T-helper 9 cell (primary cell): Measurements from ENCODE around the gene RASSF3.

ENCODE experiments used
- DNase-seq: peaks from one replicate; pipeline ENCODE4 v3.0.0-alpha.2; 2020

The RASSF3 gene

GRCh38 chr12:64695550-64695949 lies 85.3 kb downstream of the RASSF3 start:
- no peak for DNase-seq

DNA sequence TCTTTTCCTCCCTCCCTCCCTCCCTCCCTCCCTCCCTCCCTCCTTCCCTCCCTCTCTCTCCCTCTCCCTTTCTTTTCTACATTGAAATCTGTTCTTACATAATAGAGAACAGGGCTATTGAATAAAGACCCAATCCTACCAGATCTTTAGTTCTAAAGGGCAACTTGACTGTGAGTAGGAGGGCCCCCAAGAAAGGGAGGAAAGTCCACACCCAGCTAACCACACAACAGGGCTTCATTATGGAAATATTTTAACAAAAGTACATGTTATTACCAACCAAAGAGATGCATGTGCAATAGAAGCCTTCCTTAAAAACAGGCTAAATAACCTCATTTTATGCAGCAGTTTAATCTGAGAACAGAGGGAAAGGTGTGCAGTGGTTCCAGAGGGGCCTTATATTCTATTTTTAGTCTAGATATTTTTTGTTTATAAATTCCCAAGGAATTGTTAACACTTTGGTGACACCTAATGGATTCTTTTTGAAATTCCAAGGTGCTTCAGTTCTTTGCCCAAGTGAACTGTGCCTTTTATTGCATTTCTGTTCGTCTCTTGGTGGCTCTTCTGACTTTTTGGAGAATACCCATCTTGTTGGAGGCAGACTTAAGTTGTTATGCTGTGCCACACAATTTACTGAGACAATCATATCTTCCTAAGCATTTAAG lies 85.9 kb downstream of the RASSF3 start:
- no peak for DNase-seq

DNA sequence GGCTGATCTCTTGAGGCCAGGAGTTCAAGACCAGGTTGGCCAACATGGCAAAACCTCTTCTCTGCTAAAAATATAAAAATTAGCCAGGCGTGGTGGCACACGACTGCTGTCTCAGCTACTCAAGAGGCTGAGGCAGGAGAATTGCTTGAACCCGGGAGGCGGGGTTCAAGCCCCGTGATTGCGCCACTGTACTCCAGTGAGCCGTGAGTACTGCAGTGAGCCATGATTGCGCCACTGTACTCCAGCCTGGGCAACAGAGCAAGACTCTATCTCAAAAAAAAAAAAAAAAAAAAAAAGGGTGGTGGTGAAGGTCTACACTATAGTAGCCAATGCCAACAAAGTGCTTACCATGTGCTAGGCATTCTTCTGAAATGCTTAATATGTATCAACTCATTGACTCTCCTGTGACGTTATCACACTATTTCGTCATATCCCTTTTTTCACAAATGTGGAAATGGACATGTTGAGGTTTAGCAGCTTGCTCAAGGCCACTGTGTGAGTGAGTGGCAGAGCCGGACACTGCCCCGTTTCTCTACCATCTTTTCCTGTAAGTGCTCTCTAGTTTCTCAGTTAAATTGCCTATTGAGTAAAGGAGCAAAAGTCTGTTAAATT lies 89.3 kb downstream of the RASSF3 start:
- DNase-seq, result no peak

DNA sequence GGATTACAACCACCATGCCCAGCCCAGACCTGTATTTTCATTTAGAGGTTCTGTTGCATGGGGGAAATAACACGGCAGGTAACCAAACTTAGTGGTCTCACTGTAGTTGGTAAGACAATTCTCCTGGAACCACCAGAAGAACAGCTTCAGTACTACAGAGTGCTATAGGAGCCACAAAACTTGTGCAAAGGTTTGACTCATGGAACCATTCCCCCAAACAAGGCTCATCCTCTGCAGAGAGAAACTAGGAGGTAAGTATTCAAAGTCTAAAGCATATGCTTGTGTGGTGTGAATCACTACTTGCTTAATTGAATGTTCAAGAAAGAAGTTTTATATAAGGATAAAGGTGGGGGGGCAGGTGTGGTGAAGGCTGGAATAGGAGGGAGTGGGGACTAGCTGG lies 90.2 kb downstream of the RASSF3 start:
- no peak for DNase-seq

DNA sequence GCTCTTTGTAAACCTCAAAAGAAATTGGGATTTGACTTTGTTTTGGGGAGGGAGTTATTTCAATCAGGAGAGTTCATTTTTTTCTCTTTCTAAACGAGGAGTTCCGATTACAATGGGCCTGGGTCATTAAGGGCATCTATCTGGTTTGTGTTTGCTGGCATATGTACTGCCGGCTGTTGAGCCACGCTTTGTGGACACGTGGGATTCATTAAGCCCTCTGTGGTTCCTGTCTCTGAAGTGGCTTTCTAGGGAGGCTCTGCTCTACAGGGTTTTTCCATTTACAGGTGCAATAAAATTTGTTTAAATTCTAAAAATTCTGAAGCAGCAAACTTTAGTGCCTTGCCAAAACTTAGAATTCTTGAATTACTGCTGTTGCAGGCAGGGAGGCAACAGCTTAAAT lies 91.0 kb downstream of the RASSF3 start:
- DNase-seq, result no peak

GRCh38 chr12:64706306-64706705 lies 96.0 kb downstream of the RASSF3 start:
- no peak for DNase-seq

DNA sequence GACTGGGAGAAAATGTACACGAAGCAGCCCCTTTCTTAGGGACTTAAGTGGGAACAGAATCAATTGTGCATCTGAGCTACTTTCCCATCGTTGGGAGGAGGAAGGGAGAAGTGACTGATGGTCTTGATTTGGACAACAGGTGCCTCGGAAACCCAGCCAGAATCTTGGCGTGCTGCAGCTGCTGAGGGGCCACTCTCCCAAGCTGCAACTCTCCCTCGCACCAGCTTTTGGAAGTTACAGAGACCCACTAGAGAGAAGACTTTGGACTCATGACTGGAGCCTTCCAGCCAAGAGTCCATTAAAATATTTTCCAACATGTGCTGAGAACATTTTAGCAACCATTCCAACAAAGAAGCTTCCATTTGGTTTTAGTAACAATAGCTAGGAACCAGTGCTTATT lies 96.6 kb downstream of the RASSF3 start:
- no peak for DNase-seq

- DNase-seq, result no peak
Measured at GRCh38 chr12:64707362-64707761, 97.1 kb downstream of the RASSF3 start.

DNA sequence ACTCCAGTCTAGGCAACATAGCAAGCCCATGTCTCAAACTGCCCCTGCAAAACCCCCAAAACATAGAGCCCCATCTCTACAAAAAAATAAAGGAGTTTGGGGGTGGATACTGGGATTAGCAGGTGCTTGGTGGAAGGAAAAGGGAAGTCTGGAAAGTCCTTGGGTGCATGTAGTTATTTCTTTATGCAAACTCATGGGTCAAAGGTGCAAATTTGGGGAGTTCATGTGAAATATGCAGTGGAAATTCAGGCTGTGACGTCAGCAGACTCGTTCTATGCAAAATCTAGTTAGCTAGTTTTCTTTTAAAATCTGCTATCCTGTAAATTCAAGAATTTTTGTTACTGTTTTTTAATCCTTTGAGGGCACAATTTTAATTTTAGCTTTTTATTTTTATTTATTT lies 97.6 kb downstream of the RASSF3 start:
- no peak for DNase-seq

DNA sequence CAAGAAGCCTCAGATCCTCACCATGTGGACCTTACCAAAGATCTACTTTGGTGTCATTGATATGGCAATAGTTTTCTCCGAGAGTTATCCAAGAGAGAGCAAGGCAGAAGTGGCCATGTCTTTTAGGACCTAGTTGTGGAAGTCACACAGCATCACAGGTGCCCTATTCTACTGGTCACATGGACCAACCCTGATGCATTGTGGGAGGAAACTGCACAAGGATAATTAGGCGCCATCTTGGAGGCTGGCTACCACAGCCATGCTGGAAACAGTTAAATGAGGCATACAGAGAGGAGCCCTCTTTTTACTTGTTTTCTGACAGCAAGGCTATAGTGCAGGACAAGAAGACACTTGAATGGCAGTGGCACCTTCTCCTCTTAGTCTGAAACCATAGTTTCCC lies 99.1 kb downstream of the RASSF3 start:
- DNase-seq, result no peak

GRCh38 chr12:64713376-64713775 lies 103.1 kb downstream of the RASSF3 start:
- no peak for DNase-seq

- no peak for DNase-seq
Measured at GRCh38 chr12:64714551-64714968, 104.3 kb downstream of the RASSF3 start.

GRCh38 chr12:64716371-64716770 lies 106.1 kb downstream of the RASSF3 start:
- no peak for DNase-seq

GRCh38 chr12:64716839-64717455 lies 106.7 kb downstream of the RASSF3 start:
- no peak for DNase-seq

GRCh38 chr12:64718649-64719048 lies 108.4 kb downstream of the RASSF3 start:
- no peak for DNase-seq

DNA sequence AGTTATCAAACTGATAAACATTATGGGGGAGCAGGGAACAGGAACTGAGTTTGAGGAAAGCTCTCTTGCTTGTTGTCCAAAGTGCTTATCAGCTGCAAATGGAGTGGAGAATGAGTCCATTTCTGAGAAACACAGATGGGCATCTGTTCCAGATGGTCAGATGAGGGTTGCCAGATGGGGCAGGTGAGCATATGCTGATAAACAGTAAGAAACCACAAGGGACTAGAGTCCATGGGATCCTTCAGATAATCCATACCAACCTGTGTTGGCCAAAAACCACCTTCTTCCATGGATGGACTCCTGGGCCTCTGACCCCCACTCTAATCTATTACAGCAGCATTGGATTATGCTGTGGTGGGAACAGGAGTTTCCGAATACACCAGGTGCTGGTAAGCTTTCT lies 110.6 kb downstream of the RASSF3 start:
- DNase-seq, result no peak

DNA sequence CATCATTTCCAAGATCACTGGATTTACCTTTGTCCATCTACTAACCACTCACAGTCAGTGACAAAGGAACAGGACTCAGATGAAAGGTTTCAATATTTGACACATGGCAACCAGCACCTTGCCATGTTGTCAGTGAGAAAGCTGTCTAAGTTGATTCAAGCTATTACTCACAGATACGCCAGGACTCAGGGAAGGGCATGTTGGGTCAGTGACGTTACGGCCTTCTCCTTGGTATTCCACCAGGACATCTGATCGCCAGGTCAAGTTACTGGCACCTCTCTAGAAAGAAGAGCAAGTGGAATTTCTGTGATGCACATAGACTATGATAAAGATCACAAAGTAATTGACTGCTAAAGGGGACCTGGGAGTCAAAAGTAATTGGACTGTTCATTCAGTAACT lies 112.5 kb downstream of the RASSF3 start:
- DNase-seq, result no peak

DNA sequence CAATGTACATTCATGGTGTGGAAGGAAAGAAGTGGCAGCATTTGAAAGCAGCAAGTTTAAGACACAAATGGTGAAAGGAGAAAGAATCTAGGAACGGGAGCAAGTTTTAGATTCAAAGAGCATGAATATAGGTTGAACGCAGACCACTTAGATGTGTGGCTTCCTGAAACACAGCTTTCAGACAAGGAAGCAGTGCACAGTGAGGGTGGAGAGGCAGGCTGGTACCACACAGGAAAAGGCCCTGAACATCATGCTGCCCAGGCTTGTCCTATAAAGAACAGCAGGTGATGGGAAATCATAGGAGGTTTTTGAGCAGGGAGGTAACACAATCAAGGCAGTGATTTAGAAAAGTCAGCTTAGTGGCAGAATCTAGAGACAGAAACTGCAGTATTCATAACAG lies 113.3 kb downstream of the RASSF3 start:
- DNase-seq, result no peak

- no peak for DNase-seq
Measured at GRCh38 chr12:64724201-64724745, 114.0 kb downstream of the RASSF3 start.

DNA sequence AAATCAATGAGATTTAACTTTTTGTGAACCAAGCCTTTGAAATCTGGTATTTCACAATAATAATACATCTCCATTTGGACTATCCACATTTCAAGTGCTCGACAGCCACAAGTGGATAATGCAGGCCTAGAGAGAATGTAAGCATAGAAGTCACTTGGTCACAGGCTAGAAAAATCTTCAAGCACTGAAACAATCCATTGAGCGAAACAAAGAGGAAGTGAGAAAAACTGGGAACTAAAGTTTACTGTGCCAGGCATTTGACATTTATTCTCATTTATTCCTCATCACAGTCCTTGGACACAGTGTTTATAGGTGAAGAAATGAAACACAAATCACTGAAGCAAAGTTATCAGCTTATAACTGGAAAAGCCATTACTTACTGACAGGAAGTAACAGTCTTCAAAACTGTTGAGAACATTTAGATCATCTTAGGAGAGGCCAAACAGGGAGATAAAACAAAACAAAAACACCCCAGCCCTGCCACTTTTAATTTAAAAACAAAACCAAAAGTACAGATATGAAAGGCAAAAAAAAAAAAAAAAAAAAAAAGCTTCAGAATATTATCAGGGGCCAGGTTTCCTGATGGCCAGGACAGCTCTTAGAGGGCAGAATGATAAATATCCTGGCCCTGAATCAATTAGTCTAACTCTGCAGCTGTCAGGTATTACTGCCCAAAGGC lies 119.8 kb downstream of the RASSF3 start:
- DNase-seq, result no peak

GRCh38 chr12:64730588-64730969 lies 120.3 kb downstream of the RASSF3 start:
- no peak for DNase-seq

DNA sequence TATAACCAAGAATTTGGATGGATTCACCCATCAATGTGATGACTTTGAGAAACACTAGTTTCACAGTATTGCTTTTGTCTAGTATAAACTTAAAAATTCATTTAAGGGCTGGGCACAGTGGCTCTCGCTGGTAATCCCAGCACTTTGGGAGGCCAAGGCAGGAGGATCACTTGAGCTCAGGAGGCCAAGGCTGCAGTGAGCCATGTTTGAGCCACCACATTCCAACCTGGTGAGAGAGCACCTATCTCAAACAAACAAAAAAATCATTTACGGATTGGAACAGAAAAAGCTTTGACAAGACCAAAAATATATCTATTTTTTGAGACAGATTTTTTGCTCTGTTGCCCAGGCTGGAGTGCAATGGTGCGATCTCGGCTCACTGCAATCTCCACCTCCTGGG lies 121.4 kb downstream of the RASSF3 start:
- DNase-seq, result no peak

GRCh38 chr12:64733857-64734256 lies 123.6 kb downstream of the RASSF3 start:
- DNase-seq, result no peak

DNA sequence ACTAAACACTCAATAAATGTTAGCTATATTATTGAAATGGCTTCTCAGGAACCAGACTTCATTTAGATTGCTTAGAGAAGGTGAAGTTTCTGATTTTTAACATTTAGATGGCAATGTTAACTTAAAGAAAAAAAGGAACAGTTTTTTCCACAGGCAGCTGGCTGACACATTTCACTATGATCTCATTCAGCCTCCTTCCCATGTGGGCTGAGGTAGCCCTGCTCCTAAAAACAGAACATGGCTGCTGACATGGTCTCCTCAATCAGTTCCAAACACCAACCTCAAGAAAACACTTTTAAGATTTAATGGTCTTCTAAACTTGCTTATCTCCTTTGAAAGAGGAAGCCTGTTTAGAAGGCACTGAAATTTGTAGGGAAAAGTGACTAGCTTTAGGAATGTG lies 125.1 kb downstream of the RASSF3 start:
- no peak for DNase-seq
